GM18873 (cell line): ENCODE results near the gene NR2C1.
A peak's percentile ranks its signal among the peaks of the same experiment; 100 is the strongest.

ENCODE experiments used
- ATAC-seq: cut with Tn5 transposase; IDR thresholded peaks from one replicate; pipeline ENCODE4 v1.9.1; 2021; ENCODE audit warnings: mild to moderate bottlenecking, moderate library complexity, moderate number of reproducible peaks; ENCODE audit not compliant: unreplicated experiment, low FRiP score

NR2C1 gene

DNA sequence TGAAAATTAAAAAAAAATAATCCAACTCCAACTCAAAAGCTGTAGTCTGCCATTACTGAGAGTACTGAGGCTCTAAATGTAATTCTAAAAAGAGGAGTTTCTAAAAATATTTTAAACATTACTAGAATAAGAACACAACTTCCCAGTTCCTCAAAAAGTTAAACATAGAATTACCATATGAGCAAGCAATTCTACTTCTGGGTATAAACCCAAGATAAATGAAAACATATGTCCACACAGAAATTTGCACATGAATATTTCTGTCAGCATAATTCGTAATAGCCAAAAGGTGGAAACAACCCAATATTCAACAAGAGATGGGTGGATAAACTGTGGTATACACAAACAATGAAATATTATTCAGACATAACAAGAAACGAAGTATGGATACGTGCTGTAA is 15.0 kb upstream of the NR2C1 start:
- peak; percentile 47 for ATAC-seq

DNA sequence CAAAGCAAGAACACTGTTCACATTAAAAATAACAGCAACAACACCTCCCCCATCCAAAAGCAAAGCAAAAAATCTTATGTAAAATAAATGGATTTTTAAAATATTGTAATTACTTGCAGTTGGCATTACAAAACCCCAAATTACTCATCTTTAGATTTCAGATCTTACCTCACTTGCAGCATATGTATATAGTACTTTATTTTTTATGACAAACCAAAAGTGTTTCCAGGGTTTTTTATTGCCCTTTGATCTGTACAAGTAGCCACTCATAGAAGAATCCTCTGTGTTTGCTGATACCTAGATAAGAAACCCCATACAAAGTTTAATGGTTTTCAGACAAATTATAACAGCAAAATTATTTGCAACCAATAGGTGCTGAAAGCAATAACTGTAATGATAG is 12.2 kb upstream of the NR2C1 start:
- ATAC-seq: no peak

DNA sequence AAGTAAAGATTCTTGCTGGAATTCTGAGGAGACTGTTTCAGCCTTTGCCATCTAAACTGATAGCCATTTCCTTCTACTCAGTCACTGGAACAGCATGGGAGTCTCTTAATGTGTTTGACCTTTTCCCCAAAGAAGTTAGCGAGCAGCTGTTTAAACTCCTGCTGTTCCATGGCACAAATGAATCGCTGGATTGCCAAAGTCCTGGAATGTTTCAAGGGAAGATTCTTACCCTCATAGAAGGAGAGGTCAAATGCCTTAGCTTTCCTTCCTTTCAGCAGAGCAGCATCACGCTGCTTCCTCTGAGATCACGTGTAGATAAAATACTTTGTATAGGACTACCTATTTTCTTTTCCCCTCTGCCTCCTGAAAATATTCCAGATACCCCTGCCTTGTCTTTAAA is 10.5 kb upstream of the NR2C1 start:
- no peak for ATAC-seq

DNA sequence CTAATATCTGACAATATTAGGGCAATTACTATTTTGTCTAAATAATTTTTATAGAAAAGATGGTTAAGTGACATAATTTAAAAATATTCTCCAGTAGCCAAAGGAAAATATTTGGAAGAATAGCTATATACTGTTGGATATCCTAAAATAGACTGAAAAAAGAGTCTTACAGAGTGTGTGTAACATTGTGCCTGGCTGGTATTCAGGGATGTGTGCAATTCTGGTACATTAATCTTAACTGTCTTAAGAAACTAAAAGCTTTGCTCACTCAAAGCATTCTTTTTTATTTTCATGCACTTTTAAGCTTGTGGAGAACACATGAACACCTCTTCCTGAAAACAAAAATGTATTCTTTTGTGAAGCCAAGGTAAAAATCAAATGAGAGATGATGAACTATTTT is 10.1 kb upstream of the NR2C1 start:
- no peak for ATAC-seq

DNA sequence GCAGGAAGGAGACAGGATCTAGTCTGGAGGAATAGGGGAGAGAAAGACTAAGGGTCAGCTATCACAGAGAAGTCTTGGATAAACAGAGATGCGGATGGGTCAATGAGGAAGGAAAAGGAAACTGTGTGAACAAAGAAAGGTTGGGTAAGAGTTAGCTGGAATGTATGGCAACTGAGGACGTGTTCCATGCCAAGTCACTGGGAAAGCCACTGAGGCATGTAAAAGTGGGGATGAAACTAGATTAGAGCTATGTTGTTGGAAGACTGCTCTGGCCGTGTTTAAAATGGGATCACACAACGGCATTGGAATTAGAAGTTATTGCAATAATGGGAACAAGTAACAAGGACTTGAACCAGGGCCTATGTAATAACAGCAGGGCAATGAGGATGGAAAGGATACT is 3.9 kb upstream of the NR2C1 start:
- no peak for ATAC-seq

DNA sequence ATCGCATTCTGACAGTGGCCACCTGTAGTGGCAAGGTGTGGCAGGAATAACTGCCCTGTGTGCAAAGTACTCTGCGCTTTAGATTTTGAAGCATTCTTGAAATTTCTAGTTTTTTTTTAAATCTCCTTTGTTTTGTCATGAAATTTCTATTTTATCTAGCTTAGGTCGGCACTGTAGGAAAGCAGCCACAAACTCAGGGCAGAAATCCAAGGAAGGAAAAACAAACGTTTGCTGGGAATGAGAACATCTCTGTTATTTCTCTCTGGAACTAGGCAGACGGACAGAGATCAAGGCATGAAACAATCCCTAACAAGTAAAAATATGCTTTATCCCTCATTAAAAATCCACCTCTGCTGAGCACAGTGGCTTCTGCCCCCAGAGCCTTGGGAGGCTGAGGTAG is 1.3 kb upstream of the NR2C1 start:
- ATAC-seq: no peak

DNA sequence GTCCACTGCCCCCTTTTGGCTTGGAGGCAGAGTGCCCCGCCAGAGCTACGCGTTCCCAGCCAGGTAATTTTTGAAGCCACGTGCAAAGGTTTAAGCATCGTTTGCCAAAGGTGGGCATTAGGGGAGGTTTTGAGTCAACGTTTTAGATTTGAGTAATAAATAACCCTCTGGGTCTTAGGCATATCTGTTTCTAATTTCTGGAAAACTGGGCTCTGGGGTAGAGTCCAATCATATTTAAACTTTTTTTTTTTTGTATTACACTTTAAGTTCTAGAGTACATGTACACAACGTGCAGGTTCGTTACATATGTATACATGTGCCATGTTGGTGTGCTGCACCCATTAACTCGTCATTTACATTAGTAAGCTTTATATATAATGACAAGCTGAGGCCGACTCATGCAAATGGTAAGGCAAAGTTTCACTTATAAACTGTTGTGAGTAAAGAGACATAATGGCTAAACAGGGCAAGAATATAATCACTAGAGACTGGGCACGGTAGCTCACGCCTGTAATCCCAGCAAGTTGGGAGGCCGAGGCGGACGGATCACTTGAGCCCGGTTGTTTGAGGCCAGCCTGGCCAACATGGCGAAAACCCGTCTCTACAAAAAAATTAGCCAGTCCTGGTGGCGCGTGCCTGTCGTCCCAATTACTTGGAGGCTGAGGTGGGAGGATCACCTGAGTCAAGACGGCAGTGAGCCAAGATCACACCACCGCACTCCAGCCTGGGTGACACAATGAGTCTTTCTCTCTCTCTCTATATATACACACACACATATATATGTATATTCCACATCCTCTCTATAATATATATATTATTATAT is 491 bp upstream of the NR2C1 start:
- no peak for ATAC-seq

DNA sequence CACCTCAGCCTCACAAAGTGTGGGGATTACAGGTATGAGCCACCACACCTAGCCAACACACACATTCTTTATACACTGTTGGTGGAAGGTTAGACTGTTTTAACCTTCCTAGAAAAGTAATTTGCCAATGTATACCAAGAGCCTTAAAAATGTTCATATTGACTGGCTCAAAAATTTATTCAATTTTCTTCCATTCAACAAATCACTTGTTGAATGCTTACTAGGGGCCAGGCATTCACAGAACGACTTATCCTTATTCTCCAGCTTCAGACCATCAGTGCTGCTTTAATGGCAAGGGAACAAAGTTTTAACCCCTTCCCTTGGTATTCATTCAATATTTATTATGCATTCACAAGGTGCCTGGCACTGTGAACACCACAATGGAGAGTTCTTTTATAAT is 3.0 kb downstream of the NR2C1 start:
- ATAC-seq: no peak

DNA sequence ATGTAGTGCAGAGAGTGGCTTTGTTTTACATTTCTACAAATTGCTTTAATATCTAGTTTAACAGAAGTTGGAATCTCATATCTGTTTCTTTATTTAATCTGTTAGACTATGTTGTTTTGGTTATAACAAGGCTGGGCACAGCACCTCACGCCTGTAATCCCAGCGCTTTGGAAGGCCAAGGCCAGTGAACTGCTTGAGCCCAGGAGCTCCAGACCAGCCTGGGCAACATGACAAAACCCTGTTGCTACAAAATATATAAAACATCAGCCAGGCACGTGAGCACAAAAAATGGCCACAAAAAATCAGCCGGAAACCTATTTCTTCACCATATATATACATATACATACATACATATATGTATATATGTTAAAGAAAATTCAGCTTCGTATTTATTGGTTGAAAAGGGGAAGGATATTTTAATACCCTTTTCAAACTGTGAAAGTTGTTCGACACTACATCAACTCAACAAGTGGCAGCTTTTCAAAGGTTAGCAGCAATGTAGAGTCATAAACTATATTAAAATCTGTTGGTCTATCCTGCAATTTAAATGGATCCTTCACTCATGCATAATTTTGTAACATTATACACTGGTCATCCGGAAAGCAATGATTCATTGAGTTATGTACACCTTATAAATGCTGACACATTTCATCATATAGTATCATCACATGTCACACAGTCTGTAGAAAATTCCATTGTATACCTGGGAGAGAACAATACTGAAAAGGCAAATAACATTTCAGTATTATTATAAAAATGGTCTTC is 7.1 kb downstream of the NR2C1 start:
- no peak for ATAC-seq

DNA sequence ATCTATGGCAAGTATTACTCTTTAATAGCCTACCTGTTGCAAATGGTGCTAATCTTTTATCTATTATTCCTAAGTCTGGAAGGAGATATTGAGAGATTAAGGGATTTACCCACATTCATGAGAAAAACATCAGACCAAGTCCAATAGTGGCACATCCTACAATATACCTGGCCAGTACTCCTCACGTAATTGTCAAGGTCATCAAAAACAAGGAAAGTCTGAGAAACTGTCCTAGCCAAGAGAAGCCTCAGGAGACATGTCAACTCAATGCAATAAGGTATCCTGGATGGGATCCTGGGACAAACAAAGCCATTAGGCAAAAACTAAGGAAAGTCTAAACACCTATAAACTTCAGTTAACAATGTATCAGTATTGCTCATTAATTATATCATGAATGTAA is 12.5 kb downstream of the NR2C1 start:
- ATAC-seq: no peak

DNA sequence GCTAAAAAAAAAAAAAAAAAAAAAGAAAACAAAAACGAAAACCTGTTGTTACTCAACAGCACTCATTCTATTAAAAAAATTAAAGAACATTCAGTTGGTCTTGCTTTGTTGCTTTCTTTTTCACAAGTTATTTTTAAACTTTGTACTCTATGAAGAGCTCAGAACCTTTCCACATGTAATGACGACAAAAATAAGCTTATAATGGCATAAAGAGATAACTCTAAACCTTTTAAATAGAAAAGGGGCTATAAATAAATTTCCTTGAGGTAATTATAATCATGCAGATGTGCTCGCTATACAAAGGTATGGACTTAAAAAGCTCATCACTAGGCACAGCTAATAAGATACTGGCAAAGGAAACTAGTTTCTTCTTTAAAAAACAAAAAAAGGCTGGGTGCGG is 13.4 kb downstream of the NR2C1 start:
- ATAC-seq: no peak

DNA sequence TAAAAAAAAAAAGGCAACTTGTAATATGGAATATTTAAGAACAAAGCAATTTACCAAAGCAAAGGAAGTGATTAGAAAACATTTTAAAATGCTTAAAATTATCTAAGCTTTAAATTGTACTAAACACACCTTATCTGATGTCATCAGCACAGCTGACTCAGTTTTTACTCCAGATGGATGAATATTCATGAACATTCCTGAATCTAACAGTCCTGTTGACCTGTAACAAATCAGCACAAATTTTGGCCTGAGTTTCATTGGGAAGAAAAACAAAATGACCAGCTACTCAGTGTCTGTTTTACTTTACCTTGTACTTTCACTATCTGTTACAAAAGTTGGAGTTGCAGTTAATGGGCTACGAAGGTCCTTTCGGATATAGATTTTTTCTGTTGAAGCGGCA is 16.0 kb downstream of the NR2C1 start:
- no peak for ATAC-seq

DNA sequence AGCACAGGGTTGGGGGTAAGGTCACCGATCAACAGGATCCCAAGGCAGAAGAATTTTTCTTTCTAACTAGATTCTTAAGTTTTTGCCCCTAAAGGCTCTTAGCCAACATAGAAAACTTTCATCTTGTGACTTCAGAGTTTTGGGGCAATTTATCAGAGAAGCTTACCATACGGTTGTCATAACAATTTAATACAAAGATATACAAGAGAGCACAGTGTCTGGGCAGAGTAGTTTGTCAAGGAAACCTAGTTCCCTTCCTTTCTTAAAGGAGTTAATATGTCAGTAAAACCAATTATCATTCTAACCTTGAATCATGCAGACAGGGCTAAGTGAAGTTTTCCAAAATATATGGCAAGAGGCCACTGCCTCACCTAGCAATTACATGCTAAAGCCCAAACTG is 18.4 kb downstream of the NR2C1 start:
- no peak for ATAC-seq

DNA sequence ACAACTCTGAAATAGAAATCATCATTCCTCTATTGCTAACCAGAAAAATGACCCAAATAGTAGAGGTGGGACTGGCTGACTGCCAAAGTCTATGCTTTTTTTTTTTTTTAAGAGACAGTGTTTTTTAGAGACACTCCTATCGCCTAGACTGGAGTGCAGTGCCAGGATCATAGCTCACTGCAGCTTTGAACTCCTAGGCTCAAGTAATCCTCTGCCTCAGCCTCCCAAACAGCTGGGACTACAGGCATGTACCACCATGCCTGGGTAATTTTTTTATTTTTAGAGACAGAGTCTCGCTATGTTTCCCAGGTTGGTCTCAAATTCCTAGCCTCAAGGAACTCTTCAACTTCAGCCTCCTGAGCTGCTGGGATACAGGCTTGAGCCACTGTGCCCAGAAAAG is 19.2 kb downstream of the NR2C1 start:
- no peak for ATAC-seq

DNA sequence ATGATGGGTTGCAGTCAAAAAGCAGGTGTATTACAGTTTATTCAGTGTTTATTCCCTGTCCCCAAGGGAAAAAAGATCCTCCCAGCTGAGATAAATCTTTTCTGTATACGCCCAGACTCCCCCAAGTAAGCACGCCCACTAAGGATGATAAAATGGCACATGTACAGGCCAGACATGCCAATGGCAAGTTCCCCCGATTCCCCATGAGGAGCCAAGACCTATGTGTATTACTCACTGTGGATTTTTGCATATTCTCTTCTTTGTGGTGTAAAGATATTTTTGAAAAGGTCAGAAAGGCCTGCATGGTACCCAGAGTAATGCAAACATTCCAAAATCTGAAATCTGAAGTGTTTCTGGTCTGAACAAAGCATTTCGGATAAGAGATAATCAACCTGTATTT is 22.2 kb downstream of the NR2C1 start:
- ATAC-seq: no peak

DNA sequence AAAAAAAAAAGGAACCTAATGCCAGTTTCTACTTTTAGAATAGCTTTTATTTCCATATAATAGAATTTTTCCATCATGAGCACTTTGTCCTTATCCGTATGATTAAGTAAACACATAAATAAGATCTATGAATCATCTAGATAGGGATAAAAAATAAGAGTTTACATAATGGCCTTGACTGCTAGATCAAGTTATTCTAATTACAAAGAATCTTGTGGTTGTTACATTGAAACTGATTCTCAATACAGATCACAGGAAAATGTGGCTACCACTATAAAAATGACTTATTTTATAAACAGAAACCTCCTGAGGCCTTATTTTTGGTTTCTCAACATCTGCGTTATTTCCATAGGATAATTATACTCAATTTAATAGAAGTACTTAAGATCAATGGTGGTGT is 35.5 kb downstream of the NR2C1 start:
- ATAC-seq: no peak

DNA sequence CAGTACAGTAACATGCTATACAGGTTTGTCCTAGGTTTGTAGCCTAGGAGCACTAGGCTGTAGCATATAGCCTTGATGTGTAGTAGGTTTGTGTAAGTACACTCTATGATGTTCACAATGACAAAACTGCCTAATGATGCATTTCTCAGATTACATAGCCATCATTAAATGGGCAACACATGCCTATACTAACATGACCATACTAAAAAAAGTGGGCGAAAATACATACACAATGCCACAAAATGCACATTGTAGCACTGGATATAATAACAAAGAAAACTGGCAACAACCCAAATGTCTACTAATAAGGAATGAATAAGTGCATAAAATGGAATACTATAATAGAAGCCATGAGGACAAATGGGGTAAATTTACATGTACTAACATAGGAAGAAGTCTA is 38.7 kb downstream of the NR2C1 start:
- ATAC-seq: no peak

DNA sequence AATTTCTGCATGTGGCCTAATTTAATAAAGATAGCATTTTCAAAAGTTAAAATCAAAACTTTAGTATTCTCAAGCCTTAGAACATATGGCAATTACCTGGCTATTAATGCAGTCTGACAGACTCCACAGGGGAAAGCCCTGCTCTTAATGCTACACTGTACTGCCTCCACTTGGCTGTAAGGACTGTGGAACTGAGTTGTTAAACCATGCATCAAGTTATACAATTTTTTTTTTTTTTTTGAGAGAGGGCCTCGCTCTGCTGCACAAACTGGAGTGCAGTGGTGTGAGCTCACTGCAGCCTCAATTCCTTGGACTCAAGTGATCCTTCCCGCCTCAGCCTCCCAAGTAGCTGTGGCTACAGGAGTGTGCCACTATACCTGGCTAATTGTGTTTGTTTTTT is 50.9 kb downstream of the NR2C1 start:
- no peak for ATAC-seq

DNA sequence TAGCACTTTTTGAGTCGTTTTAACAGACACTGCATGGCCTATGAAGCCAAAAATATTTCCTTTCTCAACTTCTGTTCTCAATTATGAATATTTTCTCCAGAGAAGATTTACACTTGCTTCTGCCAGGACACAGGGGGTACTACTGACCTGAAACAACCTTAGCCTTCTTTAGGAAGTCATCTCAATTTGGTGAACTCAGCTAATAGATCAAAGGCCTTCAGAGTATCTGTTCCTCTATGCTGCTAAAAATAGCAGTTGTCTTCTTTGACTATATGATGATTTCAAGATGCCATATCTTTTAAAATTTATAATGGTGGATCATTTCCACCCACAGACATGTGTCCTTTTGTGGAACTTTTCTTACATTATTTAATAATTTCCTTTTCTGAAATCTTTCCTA is 55.9 kb downstream of the NR2C1 start:
- ATAC-seq: no peak

DNA sequence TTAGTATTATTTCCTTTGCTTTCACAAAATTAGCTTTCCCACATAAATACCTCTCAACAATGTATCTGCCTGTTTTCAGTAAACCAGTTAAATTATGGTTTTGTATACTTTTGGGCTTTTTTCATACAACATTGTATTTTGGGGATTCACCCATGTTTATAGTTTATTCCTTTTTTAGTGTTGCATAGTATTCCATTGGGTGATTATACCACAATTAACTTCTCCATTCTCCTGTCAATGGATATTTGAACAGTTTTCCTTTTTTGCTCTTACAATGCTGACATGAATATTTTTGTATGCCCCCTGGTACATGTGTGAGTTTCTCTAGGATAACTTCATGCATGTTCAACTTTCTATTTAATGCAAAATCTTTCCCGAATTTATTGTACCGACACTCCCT is 57.3 kb downstream of the NR2C1 start:
- no peak for ATAC-seq

DNA sequence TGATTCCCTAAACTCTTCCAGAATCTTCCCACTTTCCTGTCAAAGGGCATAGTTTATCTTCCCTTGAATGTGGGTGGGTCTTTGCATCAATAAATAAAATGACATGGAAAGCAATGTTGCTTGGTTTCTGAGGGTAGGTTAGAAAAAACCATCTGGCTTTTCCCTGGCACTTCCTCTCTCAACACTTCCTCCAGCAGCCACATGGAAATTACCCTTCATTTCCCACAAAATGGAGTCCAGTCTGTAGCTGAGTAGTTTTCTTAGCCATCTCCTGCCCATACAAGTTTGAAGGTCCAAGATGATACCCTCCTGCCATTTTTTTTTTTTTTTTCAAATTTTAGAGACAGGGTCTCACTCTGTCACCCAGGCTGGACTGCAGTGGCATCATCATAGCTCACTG is 58.9 kb downstream of the NR2C1 start:
- no peak for ATAC-seq

DNA sequence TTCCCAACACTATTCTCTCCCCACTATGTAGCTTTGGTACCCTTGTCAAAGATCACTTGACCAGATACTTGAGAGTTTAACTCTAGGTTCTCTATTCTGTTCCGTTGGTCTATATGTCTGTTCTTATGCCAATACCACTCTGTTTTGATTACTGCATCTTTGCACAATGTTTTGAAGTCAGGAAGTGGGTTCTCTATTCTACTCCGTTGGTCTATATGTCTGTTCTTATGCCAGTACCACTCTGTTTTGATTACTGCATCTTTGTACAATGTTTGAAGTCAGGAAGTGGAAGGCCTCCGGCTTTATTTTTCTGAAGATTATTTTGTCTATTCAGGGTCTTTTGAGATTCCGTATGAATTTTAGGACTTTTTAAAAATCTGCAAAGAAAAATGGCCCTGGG is 67.2 kb downstream of the NR2C1 start:
- no peak for ATAC-seq
